A673 (cell line): Measurements from ENCODE around the gene CFAP97.
A peak's percentile ranks its signal among the peaks of the same experiment; 100 is the strongest.

Source experiments
- EZH2 ChIP-seq: fragments of 200-600 bp; sonication (generic); IDR thresholded peaks from 2 replicates; pipeline ENCODE4 v1.6.1; 2017; ENCODE audit warnings: borderline replicate concordance, low read depth, mild to moderate bottlenecking, mixed read lengths, antibody characterized with exemption, low read length; ENCODE audit not compliant: poor library complexity, severe bottlenecking
- TF ChIP-seq, protein P1 (sequence below): fragments of 300-800, 200-600 bp; sonication (generic); conservative IDR thresholded peaks from 2 replicates; pipeline ENCODE4 v1.5.1; 2017; ENCODE audit warnings: low read depth, mild to moderate bottlenecking, antibody characterized with exemption, low read length, moderate library complexity, mixed read lengths

DNA sequence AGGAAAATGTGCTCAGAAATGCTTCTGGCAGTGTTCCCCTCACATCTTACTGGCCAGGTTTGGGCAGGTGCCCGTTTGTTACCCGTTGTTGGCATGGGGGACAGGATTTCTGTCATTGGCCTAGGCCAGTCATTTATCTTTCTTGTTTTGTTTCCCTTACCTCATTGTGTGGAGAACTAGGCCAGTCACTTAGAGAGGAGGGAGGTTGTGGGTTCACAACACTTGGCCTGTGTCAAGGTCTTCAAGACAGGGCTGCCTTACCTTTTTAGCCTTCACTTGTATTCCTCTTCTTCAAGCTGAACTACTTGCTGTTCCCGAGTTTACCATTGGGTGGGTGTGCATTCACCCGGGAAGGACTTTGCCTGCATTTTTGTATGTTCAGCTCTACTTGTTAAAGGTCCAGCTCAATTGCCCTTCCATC, 23.3 kb upstream of the CFAP97 start:
- TF ChIP-seq, protein P1, sequence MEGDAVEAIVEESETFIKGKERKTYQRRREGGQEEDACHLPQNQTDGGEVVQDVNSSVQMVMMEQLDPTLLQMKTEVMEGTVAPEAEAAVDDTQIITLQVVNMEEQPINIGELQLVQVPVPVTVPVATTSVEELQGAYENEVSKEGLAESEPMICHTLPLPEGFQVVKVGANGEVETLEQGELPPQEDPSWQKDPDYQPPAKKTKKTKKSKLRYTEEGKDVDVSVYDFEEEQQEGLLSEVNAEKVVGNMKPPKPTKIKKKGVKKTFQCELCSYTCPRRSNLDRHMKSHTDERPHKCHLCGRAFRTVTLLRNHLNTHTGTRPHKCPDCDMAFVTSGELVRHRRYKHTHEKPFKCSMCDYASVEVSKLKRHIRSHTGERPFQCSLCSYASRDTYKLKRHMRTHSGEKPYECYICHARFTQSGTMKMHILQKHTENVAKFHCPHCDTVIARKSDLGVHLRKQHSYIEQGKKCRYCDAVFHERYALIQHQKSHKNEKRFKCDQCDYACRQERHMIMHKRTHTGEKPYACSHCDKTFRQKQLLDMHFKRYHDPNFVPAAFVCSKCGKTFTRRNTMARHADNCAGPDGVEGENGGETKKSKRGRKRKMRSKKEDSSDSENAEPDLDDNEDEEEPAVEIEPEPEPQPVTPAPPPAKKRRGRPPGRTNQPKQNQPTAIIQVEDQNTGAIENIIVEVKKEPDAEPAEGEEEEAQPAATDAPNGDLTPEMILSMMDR = peak; percentile 36; the same call in 1 of the 2 replicates
- TF ChIP-seq EZH2 = no peak
